Endometrium (tissue), 2 donors: ENCODE measurements around the gene TACR2.

Experiments used
- FAIRE-seq: peaks from 2 replicates; lab custom pipeline; 2012; peaks lifted over from hg19 to GRCh38; lab: Jason Lieb, UNC
- donor health status: control.
- donor health status: control.

TACR2 gene

DNA sequence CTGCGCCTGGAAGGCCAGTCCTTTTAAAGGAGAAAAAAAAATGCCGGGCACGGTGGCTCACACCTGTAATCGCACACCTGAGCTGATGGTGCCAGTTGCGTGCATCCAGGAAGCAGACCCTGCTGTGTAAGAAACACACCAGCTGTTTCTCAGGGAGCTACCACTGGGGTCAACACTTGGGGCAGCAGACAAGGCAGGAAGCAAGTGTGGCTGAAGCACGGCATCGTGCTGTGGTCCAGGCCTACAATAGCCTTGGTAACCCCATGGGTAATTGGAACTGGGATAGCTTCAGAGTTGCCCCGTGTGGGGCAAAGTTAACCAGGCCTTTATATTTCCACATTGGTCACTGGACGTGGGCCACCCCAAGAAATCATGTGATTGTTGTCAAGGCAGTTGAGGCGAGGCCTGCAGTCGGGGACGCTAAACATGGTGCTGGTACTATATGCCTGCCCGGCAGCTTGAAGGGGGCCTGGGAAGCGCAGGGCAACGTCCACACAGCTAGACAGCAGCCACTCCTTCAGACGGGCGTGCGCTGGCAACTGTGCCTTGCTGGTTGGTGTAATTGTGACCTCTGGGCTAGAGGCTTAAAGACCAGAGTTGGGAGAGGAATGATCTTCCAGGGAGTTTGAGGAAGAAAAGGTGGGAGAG is 2.5 kb upstream of the TACR2 start:
- no peak for FAIRE-seq

DNA sequence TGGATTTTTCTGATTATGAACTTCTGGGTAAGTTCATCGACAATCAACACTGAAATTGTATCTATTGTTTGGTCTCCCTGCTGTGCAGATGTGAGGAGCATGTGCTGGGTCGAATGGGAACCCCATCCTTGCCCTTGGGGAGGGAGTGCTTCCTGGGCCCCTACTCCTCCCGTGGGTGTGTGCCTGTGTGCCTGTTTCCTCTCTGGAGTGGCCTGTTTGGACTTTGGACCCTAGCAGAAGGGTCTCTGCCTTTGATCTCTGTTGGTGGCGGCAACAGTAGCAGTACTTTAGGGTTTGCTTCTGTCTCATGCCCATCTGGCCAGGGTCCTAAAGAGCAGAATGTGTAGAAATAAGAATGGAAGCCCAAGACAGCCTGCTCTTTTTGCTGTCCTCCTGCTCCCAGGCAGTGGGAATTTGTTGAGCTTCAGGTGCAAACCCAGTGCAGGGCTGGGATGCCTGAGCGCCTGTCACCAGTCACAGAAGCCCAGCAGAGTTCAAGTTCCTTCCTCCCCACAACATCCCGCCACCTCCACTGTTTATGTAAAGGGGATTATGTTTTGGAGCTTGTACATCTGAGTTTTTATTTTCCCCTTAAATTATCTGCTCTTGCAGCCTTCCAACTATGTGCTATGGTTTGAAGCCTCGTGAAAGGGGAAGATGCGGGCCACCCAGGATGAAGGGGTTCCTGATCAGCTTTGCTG is 1.5 kb upstream of the TACR2 start:
- no peak for FAIRE-seq

DNA sequence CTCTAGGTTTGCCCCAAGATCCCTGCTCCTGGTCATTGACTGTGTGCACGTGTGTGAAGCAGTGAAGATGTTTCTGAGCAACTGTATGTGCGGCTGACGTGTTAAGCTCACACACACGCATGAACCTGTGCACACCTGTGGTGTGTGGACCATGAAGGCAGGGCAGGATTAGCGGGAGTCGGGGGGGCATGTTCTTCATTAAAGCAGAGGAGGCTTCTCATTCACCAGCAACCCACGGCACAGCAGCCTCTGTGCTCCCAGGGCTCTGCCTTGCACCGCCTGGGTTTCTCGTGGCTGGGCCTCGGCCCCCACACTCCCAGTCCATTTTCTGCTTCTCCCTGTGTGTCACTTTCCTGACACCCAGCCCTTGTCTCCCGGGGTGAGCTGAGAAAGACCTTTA is 824 bp upstream of the TACR2 start:
- FAIRE-seq = no peak

DNA sequence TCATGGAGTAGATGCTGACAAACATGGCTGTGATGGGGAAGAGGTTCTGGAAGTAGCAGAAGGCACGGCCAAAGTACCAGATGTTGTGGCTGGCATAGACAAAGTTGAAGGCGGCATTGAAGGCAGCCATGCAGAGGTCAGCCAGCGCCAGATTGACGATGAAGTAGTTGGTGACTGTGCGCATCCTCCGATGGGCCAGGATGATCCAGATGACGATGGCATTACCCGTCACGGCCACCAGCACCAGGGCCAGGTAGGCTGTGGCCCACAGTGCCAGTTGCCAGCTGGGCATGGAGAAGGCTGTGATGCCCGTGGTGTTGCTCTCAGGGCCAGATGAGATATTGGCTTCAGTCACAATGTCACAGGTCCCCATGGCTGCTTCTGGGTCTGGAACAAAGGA is 767 bp downstream of the TACR2 start:
- FAIRE-seq = no peak

DNA sequence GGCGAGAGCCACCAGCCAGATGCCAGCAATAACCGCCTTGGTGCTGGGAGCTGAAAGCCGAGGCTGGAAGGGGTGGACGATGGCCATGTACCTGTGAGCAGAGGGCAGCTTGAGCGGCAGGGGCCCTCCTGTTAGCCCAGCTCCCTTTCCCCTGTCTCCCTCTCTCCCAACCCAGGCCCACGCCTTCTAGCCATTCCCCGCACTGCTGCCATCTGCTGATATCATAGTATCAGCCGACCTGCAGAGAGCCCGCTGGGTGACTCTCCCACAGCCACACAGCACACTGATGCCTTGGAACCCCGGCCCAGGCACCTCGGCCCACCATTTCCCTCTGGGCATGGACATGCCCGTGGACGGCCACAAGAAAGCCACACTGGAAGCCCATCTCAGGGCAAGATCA is 1.7 kb downstream of the TACR2 start:
- FAIRE-seq = no peak

DNA sequence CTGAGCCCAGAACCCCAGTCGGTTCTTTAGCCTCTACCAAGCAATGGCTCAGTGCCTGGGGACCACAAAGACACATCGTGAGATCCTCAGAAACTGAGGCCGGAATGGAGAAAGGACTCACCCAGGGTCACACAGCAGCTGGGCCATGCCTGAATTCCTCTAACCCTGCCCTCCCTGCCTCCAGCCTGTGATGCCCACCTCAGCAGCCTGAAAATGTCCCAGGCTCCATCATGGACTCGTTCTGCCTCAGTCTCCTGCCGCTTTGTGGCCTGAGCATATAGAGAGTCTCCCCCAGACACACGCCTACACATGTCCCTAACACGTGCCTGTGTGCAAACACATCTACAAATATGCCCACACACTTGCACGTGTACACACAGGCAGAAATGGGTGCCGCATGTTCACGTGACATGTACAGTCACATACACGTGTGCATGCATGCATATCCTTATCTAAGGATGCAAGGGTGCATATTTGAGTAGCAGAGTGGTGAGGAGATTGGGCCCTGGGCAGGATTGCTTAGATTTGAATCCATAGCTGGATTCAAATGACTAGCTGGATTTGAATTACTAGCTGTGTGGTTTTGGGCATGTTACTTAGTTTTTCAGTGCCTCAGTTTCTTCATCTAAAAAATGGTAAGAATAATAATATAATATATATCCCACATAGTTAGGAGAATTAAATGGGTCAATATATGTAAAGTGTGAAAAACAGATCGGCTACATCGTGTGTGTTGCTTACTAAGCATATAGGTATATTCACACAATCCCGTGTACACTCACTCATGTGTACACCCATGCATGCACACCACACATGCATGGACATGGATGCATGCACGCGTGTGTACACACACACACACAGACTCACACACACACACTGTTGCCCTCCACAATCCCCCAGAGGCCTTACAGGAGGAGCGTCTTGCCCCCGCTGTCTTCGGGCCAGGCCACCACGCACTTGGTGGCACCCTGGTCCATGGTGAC is 2.4 kb downstream of the TACR2 start:
- FAIRE-seq = no peak

DNA sequence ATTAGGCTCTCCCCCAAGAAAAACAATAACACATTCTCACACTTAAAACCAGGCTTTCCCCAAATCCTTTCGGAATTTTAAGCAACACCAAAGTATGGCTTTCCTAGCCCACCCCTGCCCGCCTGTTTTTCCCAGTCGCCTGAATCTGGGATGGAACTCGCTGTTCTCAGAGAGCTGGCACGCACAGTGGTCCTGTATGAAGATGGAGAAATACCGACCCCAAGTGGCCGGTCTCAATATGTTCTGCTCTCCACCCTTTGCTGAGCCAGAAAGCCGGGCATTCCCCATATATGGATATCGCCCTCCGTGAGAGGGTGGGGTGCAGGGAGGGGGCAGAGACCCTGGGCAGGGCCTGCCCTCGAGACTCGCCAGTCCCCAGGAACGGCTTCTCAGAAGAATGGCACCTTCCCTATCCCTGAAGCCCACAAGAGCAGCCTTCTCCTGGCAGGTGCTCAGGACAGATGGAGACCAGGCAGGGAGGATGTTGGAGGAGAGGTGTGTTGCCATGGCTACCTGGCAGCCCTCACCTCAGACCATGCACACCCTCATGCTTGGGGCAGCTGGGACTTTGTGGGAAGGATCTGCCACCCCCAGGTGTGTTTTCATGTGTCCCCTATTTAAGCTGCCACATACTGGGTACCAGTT is 3.4 kb downstream of the TACR2 start:
- FAIRE-seq = no peak

DNA sequence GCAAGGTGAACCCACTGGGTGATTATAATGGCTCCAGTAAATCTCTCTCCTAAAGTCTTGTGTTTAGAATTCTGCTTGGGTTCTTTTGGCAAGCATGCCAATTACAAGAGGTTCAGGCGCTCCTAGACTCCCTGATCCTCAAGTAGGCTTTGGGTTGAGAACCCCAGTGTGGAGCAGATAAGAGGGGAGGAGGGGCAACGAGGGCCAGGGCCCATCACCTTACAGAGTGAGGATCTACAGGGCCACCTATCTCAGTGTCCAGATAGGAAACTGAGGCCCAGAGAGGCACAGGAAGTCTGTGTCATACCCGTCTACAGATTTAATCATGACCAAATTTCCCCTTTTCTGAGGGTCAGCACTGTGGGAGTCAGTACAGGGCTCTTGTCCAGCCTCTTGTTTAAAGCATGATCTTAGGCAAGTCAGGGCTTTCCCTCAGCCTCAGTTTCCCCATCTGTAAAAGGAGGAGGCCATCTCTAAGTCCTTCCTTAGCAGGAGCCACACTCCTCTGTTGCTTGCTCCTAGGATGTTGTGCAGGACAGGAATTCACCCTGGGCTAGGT is 4.4 kb downstream of the TACR2 start:
- FAIRE-seq = no peak

DNA sequence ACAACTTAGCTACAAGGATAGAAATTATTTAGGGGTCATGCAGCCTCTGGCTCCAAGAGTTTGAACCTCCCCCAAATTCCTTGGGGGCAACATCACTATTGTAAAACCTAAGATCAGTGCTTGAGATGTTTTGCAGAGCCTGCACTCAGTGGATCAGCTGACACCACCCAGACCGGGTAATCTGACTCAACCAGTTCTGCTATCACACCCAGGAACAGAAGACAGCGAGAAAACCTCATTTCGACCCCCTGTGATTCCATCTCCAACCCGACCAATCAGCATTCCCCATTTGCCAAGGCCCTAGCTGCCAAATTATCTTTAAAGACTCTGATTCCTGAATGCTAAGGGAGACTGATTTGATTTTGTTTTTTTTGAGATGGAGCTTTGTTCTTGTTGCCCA is 5.2 kb downstream of the TACR2 start:
- FAIRE-seq = no peak

DNA sequence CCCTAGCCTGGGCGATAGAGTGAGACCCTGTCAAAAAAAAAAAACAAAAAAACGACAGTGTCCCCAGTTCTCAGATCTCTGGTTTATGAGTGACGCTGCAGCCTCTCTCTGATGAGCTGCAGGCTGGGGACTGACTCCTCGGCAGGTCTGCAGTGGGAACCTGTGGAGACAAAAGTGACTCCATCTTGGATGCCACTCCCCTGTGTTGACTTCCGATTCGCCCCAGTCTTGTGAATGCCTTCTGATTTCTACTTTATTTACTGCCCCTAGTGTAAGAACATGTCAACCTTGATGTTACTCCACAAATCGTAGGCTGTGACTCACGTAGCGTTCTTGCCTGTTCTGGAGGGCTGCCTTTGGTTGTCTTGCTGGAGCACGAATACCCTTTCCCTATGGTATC is 6.2 kb downstream of the TACR2 start:
- FAIRE-seq = no peak

DNA sequence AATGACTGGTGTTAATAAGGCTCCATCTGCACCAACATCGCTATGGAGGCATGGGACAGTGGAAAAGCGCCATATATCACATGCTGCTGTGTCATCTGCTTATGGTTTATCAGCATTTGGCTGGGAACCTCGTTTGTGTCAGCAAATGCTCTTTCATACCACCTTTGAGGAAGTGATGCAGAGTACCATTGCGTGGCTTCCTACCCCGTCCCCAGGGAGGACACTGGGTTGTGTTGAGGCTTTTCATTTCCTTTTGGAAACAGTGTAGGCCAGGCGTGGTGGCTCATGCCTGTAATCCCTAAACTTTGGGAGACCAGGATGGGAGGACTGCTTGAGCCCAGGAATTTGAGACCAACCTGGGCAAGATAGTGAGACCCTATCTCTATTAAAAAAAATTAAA is 6.8 kb downstream of the TACR2 start:
- FAIRE-seq = no peak

DNA sequence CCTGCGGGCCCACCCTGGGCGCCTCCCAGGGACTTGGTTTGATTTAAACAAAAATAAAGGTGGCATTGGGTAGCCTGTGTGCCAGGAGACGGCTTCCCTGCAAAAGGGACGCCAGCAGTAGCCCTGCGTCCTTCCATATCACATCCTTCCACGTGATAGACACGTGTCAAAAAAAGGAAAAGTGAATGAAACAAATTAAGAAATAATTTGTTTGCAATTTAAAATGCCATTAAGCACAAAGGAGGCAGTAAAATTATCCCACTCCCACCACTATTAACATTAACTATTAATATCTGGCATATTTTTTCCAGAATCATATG is 7.6 kb downstream of the TACR2 start:
- FAIRE-seq = no peak

DNA sequence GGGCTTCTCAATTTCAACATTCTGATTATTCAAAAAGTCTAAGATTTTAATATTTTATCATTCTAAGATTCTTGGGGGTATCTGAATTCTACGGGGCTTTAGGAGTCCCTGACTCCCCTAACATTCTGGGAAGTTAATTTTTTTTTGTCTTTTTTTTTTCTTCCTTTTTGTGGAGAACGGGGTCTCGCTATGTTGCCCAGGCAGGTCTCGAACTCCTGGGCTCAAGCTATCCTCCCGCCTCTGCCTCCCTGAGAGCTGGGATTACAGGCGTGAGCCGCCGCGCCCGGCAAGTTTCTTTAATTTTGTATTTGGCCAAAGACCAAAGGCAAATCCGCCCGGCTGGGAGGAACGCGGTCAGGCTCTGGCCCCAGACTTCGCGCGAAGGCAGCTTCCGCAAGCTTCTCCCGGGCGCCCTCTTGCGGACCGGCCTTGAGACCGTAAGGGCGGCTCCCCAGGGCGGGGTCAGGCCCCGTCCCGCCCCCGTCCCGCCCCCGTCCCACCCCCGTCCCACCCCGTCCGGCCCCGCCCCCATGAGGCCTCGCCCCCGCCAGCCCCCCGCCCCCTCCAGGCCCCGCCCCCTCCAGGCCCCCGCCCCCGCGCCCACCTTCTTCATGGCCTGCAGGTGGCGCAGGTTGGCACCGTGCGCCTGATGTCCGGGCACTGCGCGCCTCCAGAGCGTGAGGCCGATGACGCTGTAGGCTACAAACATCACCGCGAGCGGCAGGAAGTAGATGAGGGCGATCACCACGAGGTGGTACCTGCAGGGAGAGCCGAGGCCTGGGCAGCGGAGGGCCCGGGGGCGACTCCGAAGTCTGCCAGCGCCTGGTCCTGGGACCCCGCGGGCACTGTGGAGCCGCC is 8.2 kb downstream of the TACR2 start:
- FAIRE-seq = peak; percentile 63

DNA sequence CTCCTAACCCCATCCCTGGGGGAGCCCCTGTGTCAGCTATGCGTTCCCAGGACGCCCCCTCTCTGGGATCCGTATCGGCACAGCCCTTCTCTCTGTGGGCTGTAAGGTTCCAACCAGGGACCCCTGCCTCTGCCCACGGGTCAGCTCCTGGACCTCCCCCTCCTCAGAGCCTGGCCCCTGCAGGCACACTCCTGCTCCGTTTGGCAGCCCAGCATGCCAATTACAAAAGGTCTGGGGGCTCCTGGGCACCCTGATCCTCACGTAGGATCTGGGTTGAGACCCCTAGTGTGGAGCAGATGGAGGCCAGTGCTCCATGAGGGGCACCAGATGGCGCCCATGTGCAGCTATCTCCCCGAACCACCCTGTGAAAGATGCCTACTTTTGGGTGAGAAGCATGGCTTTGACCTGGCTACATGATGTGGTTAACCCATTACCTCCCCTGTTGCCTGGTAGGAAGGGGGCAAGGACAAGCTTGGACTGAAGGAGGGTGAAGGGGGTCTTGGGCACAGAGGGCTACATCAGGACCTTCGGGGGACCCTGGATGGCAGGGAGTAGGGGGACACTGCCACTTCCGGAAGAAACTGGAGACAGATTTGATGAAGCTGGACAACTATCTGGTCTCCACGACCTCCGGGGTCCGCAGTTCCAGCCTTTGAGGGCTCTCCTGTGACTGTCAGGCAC is 9.0 kb downstream of the TACR2 start:
- no peak for FAIRE-seq

DNA sequence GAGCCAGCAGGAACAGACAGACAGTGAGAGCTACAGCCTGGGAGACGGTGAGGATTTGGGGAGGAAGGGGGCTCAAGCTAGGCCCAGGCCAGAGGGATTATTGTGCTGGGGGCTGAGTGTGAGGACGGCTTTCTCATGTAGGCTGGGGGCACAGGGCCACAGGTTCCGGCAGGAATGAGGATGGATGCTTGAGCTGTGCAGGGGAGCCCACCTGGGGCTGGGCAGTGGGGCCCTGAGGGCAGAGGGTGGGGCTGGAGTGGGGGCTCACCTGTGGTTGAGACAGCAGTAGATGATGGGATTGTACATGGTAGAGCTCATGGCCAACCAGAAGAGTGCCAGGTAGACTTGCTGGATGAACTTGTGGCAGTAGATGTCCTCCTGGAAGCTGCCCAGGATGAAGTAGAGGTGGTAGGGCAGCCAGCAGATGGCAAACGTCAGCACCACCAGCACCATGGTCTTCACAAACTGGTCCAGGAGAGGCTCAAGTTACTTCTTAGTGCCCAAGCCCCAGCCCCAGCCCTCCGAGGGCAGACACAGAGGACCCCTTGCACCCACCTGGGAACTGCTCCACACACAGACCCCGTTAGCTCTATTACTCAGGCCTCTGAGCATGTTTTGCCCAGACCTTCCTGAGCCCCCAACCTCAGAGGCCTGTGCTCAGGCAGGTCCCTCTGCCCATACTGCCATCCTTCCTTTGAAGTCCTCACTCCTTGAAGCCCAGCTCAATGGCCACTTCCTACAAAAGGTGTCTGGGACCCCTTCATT is 9.7 kb downstream of the TACR2 start:
- no peak for FAIRE-seq

DNA sequence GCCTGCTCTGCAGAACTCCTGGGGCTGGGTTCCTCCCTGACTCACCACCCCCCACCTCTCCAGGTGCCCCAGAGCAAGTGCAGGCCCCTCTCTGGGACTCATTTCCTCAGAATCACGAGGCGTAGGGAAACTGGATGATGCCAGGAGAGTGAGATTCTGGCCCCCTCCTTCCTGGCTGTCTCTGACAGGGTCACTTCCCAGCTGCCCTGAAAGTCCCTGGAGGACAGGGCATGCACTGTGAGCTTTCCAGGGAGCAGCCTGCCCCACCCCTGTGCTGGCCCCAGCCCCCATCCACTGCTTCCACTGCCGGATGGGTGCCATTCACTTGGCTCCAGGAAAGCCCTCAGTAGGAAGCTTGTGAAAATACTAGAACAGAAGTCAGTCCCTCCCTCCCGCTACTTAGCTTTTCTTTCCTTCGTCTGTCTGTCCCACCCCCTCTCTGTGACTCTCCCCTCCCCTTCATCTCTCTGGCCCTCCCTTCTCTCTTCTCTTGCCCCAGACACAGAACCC is 10.4 kb downstream of the TACR2 start:
- no peak for FAIRE-seq

DNA sequence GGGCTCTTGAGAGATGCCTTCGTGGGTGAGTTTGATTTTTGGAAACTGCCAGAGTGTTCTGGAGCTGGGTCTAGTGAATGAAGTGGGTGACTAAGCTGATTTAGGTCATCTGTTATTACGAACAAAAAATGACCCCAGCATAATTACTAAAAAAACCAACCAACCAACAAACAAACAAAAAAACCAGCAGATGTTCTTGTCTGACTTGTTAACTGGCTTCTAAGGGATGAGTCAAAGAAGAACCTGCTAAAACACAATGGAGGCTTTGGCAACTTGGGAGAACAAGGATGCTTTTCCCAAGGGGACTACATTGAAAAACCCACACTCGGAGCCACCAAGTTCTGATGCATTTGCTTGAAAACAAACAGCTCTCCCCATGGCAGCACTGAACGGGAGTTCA is 11.5 kb downstream of the TACR2 start:
- no peak for FAIRE-seq

DNA sequence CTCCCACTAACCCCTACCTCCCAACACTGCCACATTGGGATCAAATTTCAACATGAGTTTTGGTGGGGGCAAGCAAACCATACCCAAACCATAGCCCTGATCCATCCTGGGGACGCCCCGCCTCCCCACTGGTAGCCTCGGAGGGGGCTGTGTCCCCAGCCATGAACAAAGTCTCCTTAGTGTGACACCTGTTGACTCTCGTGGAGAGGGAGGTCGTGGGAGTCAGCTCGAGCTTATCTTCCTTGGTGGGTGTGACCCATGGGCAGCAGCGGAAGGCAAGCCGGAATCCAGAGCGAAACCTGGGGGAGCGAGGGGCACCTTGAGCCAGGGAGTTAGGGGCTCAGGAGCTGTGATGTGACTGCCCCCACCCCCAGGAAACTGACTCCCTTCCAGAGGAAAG is 11.9 kb downstream of the TACR2 start:
- no peak for FAIRE-seq

DNA sequence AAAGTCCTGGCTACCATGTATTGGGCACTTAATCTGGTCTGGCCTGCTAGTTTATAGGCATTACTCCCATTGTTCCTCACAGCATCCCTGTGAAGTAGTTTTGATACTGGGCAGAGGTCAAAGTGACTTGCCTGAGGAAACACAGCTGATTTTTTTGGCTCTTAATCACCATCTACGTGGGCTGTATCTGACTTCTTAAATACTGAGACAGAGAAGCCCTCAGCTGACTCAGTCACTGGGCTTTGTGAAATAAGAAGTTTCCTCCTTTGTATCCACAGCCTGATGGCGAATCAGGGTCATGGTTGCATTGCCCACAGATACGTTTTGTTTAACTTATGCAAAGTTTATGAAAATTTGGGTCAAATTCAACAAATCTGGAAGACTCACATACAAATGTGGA is 13.2 kb downstream of the TACR2 start:
- FAIRE-seq = no peak

DNA sequence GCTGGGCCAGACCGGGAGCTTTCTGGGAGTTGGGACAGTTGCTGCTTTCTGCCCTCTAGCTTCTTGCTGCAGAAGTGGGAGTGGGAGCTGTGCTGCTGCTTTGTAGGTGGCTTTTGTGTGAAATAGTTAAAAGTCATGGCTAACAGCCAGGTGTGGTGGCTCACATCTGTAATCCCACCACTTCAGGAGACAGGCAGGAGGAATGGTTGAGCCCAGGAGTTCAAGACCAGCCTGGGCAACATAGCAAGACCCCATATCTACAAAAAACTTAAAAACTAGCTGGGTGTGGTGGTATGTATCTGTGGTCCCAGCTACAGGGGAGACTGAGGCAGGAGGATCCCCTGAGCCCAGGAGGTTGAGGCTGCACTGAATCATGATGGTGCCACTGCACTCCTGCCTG is 13.7 kb downstream of the TACR2 start:
- FAIRE-seq = no peak
